ENCODE data around the gene ALPK3. TPM values are rescaled to one million over a fixed set of nuclear protein-coding genes. Genes with fewer than 3 reads are reported as not detected.

ALPK3 gene
- total RNA-seq, 1 experiment from 2014 or later = 37.4 TPM

DNA sequence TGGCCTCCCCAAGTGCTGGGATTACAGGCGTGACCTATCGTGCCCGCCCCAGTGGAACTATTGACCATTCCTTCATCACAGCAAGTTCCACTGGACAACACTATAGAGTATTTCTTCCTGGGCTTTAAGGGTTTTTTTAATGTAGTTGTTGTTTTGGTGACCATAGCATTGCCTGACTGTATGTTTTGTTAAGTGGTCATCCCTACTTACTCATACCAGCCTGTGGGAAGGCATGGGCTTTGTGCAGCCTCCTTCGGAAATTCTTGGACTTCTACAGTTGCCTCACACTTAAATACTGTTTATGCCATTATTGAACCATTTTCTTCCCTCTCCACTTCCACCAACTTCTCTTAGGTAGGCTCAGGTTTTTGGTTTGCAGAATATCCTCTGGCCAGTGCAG, 19.9 kb upstream of the ALPK3 start:
- peak; percentile 88 for DNase-seq (ENCODE audit: low read depth)

DNA sequence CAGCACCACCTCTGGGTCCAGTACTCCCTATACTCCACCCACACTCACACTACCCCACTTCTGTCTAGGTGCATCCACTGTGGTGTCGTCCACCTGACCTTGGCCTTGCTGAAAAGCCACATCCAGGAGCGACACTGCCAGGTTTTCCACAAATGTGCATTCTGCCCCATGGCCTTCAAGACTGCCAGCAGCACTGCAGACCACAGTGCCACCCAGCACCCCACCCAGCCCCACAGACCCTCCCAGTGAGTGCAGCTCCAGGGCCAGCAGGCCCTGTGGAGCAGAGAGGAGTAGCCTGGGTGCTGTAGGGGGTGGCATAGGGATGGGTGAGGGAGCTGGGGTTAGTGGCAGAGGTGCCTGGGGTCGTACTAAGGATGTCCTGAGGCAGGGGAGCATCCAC, 19.4 kb upstream of the ALPK3 start:
- no peak for DNase-seq (ENCODE audit: low read depth)

DNA sequence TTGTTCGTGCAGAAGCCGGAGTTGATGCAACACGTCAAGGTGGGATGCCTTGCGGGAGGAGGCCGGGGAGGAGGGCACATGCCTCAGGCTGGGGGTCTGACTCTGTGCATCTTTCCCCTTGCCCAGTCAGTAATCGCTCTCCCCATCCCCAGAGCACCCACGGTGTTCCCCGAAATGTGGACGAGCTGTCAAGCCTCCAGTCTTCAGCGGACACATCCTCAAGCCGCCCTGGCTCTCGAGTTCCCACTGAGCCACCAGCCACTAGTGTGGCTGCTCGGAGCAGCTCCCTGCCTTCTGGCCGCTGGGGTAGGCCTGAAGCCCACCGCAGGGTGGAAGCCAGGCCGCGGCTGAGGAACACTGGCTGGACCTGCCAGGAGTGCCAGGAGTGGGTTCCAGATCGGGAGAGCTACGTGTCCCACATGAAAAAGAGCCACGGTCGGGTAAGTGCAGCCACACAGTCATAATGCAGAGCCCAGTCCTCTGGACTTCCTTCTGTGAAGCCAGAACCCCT, 18.7 kb upstream of the ALPK3 start:
- DNase-seq (ENCODE audit: low read depth) = no peak

DNA sequence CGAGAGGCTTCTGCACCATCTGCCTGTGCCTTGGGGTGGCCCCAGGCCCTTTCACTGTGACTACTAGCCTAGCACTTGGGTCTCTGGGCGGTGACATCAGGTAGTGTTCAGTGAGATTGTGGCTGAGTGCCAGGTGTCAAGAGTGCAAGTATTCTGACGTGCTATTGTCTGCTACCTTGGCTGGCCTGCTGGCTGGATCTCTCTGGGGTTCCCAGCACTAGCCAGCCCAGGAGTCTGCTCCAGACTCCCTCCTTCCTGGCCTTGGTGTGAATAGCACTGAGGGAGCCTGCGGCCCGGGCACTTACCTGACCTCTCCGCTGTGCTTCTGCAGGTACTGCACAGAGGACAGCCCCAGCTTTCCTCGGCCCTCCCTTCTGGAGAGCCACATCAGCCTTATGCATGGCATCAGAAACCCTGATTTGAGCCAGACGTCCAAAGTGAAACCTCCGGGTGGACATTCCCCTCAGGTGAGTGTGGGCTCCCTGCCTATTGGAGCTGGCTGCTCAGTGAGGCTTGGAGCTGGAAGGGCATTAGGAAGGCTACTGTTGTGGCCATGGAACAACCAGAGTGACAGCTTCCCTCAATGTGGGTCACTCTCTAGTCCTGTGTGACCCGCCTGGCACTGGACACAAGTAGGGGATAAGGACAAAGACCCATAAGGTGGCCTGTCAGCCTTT, 17.5 kb upstream of the ALPK3 start:
- DNase-seq (ENCODE audit: low read depth) = no peak

DNA sequence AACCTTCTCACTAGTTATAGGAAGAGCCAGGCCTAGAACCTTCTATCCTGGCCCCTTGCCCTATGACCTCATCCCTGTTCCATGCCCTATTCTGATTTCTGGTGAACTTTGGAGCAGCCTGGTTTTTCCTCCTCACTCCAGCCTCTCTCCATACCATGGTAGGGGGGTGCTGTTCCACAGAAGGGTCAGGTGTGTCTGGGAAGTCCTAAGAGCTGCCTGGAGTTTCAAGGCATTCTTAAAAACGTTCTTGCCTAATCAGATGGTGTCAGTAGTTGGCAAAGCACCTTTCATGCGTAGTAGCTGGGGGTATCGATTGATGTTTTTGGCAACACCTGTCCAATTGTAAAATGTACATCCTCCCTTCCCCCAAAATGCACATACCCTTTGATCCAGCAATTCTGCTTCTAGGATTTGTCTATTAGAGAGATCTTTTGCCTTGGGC, 16.8 kb upstream of the ALPK3 start:
- no peak for DNase-seq (ENCODE audit: low read depth)

DNA sequence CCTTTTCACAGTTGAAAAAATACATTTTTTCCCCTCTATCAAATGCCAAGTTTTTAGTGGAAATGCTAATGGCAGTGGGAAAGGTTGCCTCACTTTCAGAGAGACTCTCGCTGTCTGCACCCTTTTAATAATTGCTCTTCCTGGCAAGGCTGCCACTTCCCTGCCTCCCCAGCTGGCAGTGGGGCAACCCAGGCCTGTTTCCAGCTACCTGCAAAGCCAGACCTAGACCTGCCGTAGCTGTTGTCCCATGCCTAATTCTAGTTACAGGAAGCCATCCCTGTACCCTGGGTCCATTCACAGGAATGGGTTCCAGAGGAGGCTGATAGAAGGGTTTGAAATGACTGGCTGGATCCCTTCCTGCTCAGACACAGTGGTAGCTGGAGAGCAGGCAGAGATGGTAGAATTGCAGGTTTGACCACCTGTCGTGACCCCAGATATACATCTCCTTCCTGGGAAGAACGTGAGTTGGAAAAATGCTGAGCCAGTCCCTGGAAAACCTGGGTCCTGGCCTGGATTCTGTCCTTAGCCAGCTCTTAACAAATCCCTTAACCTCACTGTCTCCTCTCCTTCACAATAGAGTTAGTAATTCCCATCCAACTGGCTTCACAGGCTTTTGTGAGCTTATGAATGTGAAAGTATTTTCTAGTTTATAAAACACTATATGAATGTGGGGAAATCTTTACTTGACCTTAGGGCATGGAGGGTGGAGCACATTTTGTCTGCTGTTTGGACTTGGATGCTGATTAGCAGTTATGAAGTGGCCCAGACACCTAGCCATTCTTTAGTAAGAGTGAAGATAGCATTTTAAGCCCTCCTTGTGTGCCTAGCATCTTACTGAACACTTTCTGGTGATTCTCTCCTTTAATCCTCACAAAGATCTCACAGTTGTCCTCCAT, 12.9 kb upstream of the ALPK3 start:
- DNase-seq (ENCODE audit: low read depth) = no peak

DNA sequence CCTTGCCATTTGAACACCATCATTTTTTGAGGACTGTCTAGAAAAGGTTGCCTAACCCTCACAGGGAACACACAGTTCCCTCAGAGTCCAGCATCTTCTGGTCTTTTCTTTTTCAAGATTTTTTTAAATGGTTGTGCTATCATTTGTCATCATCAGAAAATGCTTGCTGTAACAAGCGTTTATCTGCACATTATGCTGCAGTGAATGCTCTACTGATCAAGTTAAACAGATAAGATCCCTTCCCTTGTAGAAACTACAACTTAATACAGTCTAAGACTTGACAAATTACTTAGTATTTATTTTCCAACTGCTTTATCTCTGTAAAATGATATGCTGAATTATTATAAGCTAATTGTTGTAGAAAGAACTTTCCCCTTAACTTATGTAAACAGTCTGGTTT, 11.9 kb upstream of the ALPK3 start:
- no peak for DNase-seq (ENCODE audit: low read depth)

DNA sequence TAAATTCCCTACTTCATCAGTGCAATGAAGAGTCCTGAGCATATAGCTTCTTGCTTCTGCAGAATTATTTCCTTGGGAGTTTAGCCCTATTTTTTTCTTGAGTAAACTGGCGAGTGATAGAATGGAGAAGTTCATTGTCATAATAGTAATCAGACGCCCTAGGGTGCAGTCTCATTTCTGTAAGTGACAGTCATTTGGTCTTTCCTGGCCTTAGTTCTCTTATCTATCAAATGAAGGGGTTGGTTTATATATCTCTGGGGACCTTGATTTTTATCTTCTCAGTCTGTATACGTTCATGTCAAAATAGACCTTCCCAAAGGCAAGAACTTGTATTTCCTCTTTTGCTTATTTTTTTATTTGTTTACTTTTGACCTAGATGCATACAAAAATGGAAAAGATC, 9.9 kb upstream of the ALPK3 start:
- no peak for DNase-seq (ENCODE audit: low read depth)

DNA sequence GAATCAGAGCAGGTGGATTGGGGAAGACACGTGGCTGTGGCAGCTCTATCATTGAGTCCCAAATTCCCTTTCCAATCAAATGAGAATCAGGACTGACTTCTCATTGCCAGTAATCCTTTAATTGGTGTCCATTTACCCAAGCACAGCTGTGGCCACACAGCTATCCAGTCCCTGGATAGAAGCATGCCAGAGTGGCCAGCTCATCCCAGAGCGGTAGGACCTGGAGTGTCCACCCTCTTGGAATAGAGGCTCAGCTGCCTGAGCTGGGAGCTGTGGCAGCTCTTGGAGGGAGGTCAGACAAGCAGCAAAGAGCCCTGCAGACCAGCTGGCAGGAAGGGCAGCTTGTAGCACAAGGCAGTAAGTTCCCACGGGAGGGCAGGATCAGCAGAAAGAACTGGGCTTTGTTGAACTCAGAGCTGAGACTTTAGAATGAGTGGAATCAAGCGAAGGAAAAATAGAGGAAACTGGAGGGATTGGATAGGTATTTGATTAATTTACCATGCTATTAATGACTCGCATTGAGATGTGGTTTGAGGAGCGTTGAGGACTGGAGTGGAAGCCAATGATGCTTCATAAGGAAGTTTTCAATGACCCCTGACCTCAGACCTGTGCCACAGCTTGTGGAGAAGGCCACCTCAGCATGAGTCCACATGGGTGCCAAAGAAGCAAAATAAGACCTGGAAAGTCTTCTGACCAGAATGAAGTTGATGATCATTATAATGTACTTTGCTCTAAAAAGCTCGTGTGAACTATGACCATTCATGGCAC, 6.9 kb upstream of the ALPK3 start:
- peak; percentile 95 for DNase-seq (ENCODE audit: low read depth)

DNA sequence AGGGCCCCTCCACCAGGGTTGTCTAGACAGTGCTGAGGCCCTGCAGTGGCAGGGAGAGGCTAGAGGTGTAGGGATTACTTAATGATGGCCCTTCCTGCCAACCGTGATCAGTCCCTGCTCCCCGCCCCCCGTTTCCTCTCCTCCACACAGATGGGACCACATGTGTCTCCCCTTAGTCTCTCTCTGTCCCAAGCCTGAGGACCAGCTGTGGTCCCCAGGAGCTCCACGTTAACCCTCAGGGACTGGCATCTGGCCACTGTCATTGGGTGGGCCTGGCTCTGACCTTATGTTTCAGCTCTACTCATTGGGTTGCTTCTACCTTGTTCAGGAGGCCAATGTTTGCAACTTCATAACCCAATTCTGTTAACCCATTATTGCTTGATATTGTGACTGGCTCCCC, 6.0 kb upstream of the ALPK3 start:
- no peak for DNase-seq (ENCODE audit: low read depth)

DNA sequence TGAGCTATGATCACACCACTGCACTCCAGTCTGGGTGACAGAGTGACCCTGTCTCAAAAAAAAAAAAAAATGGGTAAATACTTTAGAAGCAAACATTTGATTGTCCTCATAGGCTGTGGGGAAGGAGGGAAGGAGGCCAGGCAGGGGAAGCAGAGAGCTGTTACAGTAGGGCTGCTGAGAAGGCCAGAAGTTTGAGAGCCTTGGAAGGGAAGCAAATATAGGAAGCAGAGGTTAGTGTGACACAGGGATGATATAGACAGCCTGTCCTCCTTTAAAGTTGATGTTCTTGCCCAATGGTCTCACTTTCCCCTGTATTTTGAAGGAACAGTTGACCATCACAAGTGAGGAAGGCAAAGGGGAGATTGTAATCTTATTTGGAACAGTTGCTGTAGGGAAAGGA, 5.3 kb upstream of the ALPK3 start:
- no peak for DNase-seq (ENCODE audit: low read depth)

DNA sequence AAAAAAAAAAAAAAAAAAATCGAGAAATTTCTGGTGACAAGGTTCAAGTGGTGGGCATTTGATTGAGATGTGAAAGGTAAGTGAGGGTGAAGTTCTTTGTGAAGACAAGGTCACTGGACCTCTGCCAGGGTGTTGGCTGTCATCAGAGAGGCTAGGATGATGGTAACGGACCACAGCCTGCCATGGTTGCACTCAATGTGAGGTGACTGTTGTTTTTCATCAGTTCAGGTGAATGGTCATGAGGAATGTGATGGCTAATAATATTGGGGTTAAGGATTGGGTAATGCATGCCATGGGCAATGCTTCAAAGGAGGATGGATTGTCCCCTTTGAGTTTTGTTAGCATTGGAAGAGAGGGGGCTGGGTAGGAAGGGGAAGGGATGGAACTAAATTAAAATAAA, 4.3 kb upstream of the ALPK3 start:
- DNase-seq (ENCODE audit: low read depth) = no peak

DNA sequence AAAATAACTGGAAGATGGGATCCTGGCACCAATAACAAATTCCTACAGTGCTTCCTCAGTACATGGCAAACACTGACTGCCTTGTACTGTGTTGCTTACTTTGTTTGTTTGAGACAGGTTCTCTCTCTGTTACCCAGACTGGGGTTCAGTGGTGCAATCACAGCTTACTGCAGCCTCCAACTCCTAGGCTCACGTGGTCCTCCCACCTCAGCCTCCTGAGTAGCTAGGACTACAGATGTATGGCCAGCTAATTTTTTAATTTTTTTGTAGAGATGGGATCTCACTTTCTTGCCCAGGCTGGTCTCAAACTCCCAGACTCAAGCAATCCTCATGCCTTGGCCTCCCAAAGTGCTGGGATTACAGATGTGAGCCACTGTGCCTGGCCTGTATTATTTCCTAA, 3.7 kb upstream of the ALPK3 start:
- no peak for DNase-seq (ENCODE audit: low read depth)

DNA sequence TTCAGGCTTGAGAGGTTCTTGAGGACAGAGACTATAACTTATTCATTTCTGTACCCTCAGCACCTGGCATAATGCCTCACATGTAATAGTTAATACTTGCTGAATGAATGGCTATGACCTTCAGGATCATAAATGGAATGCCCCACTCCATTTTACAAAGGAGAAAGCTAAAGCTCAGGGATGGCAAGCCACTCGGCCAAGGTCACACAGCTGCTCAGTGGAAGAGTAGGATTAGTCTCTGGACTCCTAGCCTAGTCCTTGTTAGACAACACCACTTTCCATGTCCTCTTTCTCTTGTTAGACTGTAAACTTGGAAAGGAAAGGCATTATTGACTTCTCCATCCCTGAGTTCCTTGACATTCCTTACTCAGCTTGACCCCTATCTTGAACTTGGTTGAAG, 3.2 kb upstream of the ALPK3 start:
- no peak for DNase-seq (ENCODE audit: low read depth)

DNA sequence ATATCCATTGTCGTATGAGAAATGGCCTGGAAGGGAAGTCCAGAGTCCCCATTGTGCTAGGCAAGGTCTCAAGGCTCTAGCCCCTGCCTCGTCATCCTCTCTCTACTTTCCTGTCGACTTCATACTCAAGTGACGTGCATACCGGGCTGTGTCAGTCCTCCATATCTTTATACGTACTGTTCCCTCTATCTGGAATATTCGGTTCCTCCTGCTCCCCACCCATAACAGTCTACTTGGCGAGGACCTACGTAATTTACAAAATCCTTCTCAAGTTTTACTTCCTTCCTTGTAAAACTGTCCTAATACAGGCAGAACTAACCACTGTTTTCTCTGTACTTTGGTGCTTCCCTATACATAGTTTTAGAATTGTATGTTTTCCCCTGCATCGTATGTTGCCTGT, 2.2 kb upstream of the ALPK3 start:
- no peak for DNase-seq (ENCODE audit: low read depth)

DNA sequence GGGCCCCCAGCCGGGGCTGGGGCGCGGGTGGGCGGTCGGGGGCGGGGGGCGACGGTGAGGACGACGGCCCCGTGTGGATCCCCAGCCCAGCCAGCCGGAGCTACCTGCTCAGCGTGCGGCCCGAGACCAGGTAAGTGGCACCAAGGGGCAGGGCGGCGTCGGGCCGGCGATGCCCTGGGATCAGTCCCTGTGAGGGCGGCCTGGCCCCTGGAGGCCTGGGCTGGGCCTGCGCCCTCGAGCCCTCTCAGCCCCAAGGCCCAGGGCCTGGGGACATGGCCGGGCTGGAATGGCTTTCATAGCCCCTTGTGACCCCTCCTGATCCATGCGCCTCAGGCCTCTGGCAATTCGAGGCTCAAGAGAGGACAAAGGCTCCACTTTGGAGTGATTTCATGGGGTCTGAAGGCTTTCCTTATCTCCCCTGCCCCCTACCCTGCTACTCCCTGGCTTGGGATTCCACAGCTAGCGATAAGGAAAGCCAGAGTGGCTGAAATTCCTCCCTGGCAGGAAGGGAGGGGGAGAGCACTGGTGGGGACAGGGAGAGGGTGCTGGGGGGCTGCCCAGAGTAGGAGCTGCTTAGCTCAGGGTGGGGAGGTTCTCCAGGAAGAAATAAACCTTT, 418 bp downstream of the ALPK3 start:
- no peak for DNase-seq (ENCODE audit: low read depth)

DNA sequence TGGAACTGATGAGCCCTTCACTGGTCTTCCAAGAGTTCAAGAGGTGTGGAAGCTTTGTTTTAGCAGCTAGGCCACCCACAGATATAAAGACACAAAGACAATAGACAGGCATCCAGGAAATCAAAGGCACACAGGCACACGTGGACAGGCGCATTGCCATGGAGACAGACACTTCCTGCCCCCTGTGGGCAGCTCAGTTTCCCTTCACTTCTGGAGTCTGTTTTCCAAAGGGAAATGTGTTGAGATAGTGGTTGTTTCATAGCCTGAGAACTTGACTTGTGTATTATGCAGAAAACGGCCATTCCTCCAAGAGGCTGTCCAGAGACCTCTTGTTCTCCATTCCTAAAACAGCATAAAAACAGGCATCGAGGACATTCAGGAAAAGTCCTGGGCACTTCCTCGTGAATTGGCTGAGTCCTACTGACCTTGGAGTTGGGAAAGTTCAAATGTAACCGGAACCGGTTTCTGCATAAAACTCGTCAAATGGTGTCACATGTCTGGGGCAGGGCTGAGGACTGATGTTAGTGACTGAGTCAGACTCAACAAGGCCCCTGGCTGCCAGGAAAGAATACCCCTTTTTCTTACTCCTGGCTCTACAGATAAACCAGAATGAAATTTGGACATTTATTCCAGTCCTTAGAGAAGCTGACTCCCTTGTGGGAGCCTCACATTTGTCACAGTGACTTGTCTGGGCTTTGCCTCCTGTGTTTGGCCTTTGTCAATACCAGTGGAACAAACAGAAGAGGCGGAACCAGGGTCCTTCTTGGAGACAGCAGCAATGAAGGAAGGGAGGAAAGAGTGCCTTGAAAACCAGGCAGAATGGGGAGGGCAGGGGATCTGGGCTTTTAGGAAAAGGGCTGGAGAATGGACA, 1.3 kb downstream of the ALPK3 start:
- DNase-seq (ENCODE audit: low read depth) = peak; percentile 84

DNA sequence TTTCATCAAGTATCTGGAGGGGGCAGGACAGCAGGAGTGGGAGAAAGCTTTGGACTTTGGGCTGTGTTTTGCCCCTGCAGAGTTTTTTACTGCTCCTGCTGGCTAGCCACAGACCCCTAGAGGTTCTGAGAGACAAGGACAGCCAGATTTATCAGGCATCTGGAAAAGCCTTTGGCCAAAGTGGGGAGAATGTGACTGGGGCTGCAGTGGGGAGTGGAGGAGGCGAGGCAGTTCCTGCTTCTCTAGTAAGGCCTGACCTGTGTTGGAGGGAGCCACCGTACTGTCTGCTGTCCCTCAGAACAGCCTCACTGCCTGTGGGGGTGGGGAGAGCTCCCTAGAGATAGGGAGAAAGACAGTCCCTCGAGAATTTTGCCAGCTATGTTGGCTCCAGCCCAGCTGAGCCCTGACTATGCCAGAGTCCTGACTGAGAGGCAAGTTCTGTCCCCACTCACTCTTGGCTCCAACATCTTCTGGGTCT, 2.2 kb downstream of the ALPK3 start:
- DNase-seq (ENCODE audit: low read depth) = peak; percentile 40

DNA sequence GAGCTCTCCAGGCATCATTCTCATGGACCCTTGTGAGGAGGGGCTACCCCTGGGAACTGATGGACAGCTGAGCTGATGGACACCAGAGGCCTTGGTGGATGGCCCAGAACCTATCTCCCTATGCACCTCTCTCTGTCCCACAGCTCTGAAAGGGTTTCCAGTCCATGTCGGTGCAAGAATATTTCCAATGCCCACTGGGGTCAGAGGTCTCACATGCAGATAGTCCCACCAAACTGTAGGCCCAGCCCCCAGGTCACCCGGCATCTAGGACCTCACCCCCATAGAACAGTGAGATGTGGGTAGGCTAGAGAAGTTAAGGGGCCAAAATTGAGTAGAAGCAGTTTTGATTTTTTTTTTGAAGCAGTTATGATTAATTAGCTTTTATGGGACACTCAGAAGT, 2.6 kb downstream of the ALPK3 start:
- no peak for DNase-seq (ENCODE audit: low read depth)

DNA sequence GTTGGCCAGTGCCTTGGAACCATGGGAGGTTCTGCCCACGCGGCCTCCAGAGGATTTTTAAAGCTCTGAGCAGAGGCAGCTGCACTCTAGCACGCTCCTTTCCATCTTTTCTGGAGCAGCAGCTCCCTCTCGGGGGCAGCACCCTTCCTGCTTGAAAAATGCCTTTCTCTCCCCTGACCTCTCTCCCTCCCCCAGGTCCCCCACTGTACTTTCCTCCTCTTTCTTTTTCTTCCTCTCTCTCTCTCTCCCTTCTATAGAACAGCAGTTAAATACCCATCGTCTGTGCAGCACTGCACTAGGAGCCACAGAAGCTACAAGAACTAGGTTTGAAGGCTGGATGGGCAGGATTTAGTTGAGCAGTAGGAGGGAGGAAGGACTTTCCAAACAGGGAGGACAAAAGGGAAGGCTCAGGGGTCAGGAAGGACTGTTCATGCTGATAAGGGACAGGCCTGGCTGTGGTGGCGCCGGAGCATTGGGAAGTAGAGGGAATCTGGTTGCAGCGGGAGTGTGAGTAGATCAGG, 4.4 kb downstream of the ALPK3 start:
- no peak for DNase-seq (ENCODE audit: low read depth)

Measured in LHCN-M2 (cell line).